ENCODE measurements around the gene PAMR1.
"Not testable (repeated sequence)": the region's sequence is repeated elsewhere in the genome, so short reads cannot be mapped to it uniquely, and the experiment has no call there.

PAMR1 gene

GRCh38 chr11:35543481-35543880, 18.1 kb upstream of the PAMR1 start:
- DNase-seq, result no peak

GRCh38 chr11:35541621-35542375, 16.4 kb upstream of the PAMR1 start:
- no peak for DNase-seq

GRCh38 chr11:35540526-35540925, 15.1 kb upstream of the PAMR1 start:
- no peak for DNase-seq

GRCh38 chr11:35539781-35540281, 14.4 kb upstream of the PAMR1 start:
- DNase-seq, result no peak

GRCh38 chr11:35539256-35539655, 13.8 kb upstream of the PAMR1 start:
- no peak for DNase-seq

GRCh38 chr11:35536470-35536869, 11.1 kb upstream of the PAMR1 start:
- no peak for DNase-seq

- DNase-seq, result no peak
These were observed 5.8 kb upstream of the PAMR1 start for GRCh38 chr11:35531246-35531645.

- no peak for DNase-seq
These were observed 4.6 kb upstream of the PAMR1 start for GRCh38 chr11:35529971-35530495.

GRCh38 chr11:35526370-35526792, 965 bp upstream of the PAMR1 start:
- no peak for DNase-seq

GRCh38 chr11:35524780-35525179, 636 bp downstream of the PAMR1 start:
- no peak for DNase-seq

GRCh38 chr11:35523861-35524260, 1.6 kb downstream of the PAMR1 start:
- no peak for DNase-seq

GRCh38 chr11:35523331-35523768, 2.1 kb downstream of the PAMR1 start:
- DNase-seq, result no peak

- not testable (repeated sequence) for DNase-seq
These were observed 3.3 kb downstream of the PAMR1 start for GRCh38 chr11:35522091-35522490.

GRCh38 chr11:35520376-35520775, 5.0 kb downstream of the PAMR1 start:
- DNase-seq, result no peak

- DNase-seq, result no peak
These were observed 6.7 kb downstream of the PAMR1 start for GRCh38 chr11:35518766-35519165.

GRCh38 chr11:35517481-35517880, 7.9 kb downstream of the PAMR1 start:
- no peak for DNase-seq

- DNase-seq, result no peak
These were observed 9.0 kb downstream of the PAMR1 start for GRCh38 chr11:35516403-35516802.

GRCh38 chr11:35515224-35515623, 10.2 kb downstream of the PAMR1 start:
- no peak for DNase-seq

GRCh38 chr11:35514481-35514880, 10.9 kb downstream of the PAMR1 start:
- no peak for DNase-seq

- DNase-seq, result no peak
These were observed 13.8 kb downstream of the PAMR1 start for GRCh38 chr11:35511666-35512065.

- no peak for DNase-seq
These were observed 17.7 kb downstream of the PAMR1 start for GRCh38 chr11:35507688-35508087.

- DNase-seq, result no peak
These were observed 23.6 kb downstream of the PAMR1 start for GRCh38 chr11:35501776-35502175.

- no peak for DNase-seq
These were observed 24.7 kb downstream of the PAMR1 start for GRCh38 chr11:35500744-35501143.

GRCh38 chr11:35496416-35496815, 29.0 kb downstream of the PAMR1 start:
- no peak for DNase-seq

Data from activated T-cell treated with anti-CD3 and anti-CD28 coated beads, Interleukin-2, amount 50 U/mL, for 48 hours (primary cell).